OCI-LY7 (cell line): ENCODE results near the gene ING4.

Experiments
- EZH2phosphoT487 ChIP-seq: fragments of 200-600 bp; sonication (generic); IDR thresholded peaks from 2 replicates; pipeline ENCODE4 v1.6.1; 2018; ENCODE audit warnings: low read depth, borderline replicate concordance, mild to moderate bottlenecking, mixed run types, antibody characterized with exemption, low read length, moderate library complexity, mixed read lengths
- TF ChIP-seq, protein P1 (sequence below): fragments of 200-600 bp; sonication (generic); conservative IDR thresholded peaks from 2 replicates; pipeline ENCODE4 v1.5.1; 2014; ENCODE audit warnings: mild to moderate bottlenecking, antibody characterized with exemption, low read length, moderate library complexity, mixed read lengths

DNA sequence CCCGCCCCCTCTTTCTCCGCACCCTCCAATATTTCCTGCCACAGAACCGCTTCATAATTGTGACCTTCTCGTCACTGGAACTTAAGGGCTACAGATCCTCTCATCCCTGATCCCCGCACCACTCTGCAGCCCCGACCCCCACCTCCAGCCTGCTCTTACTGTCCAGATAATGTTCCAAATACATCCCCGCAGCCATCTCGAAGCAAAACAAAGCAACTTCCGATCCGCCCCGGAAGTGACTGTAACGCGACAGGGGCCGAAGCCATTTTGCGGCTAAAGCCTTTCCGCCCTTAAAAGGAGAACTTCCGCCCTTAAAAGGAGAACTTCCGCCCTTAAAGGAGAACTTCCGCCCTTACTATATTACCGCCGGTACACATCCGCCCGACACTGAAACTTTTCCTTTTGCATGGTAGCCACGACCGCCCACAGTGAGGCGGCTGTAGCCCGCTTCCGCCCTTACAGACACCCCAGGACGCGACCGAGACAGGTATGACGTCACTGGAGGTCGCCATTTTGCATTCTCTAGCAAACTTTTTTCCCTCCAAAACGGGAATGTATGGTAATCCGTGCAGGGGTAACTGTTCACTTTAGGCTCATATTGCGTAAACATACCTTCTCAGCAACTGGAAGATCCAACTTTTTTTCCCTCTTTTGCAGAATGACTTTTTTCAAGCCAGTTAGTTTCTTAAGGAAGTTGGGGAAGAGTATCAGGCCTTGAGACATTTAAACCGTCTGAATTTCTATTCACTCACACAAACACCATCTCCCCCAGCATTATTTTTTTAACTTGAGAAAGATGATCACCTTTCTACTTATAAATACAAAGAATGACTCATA is at the start of gene ING4:
- TF ChIP-seq, protein P1, sequence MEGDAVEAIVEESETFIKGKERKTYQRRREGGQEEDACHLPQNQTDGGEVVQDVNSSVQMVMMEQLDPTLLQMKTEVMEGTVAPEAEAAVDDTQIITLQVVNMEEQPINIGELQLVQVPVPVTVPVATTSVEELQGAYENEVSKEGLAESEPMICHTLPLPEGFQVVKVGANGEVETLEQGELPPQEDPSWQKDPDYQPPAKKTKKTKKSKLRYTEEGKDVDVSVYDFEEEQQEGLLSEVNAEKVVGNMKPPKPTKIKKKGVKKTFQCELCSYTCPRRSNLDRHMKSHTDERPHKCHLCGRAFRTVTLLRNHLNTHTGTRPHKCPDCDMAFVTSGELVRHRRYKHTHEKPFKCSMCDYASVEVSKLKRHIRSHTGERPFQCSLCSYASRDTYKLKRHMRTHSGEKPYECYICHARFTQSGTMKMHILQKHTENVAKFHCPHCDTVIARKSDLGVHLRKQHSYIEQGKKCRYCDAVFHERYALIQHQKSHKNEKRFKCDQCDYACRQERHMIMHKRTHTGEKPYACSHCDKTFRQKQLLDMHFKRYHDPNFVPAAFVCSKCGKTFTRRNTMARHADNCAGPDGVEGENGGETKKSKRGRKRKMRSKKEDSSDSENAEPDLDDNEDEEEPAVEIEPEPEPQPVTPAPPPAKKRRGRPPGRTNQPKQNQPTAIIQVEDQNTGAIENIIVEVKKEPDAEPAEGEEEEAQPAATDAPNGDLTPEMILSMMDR, result no peak
- no peak for TF ChIP-seq EZH2phosphoT487
